ENCODE measurements around the gene TPM1. TPM values are rescaled to one million over a fixed set of nuclear protein-coding genes. Genes with fewer than 3 reads are reported as not detected.
A peak's percentile ranks its signal among the peaks of the same experiment; 100 is the strongest.

TPM1 gene
- total RNA-seq, 4 donors from 2014 or later, result 656 to 1,383 (median 909) TPM

GRCh38 chr15:63048115-63048775, 5.7 kb downstream of the TPM1 start:
- in situ Hi-C loops (cut with MboI; ENCODE audit: low sequenced_read_pairs in 4 of 4) (no loop called here), intact Hi-C loops (cut with DNase I; ENCODE audit: low total_unique reads) (loop anchor here (1.0 to 10.0 kb wide), 6 partner anchors 45 to 457 kb away; partner anchors contain the start of genes RAB8B, RPS27L and USP3)
- Histone ChIP-seq H3K4me1 (peaks cover 70 to 74% of the 10 kb centered on the region in 2 donors), H3K4me3 (peak overlapping the region; percentile 72 to 94 (median 80)), H3K9me3 (no peaks in the 10 kb centered on the region), H3K27me3 (peaks cover 0 to 19% (median 0%) of the 10 kb centered on the region in 3 donors), H3K27ac (peak overlapping the region; percentile 86 to 96 (median 91)), H3K36me3 (no peaks in the 10 kb centered on the region)
- peak; percentile 75 to 78 for ATAC-seq
- DNase-seq, result peak; percentile 78 to 86
- TF ChIP-seq POLR2A (IDR thresholded peaks at IDR 0.05) (peak; percentile 61 to 74), CTCF (IDR thresholded peaks at IDR 0.05 in 4 of 5, conservative IDR thresholded peaks at IDR 0.05 in 1 of 5) (peak; percentile 97 to 99 (median 98))

GRCh38 chr15:63048776-63049665, 6.5 kb downstream of the TPM1 start:
- Histone ChIP-seq H3K36me3 (no peaks in the 10 kb centered on the region), H3K9me3 (no peaks in the 10 kb centered on the region), H3K4me1 (peaks cover 70 to 71% of the 10 kb centered on the region in 2 donors), H3K27me3 (peaks cover 0 to 13% (median 0%) of the 10 kb centered on the region in 3 donors), H3K4me3 (peak overlapping the region; percentile 72 to 94 (median 80)), H3K27ac (peak overlapping the region; percentile 86 to 96 (median 91))
- ATAC-seq, result peak; percentile 2 to 4
- in situ Hi-C loops (cut with MboI; ENCODE audit: low sequenced_read_pairs in 4 of 4) (no loop called here), intact Hi-C loops (cut with DNase I; ENCODE audit: low total_unique reads) (loop anchor here (1.0 to 10.0 kb wide), 6 partner anchors 44 to 456 kb away; partner anchors contain the start of genes RAB8B, RPS27L and USP3)
- peak in 1 of 2 donors; percentile 40 for DNase-seq
- TF ChIP-seq CTCF (IDR thresholded peaks at IDR 0.05 in 4 of 5, conservative IDR thresholded peaks at IDR 0.05 in 1 of 5), result no peak
- no peak for TF ChIP-seq POLR2A (IDR thresholded peaks at IDR 0.05)

GRCh38 chr15:63049783-63050371, 7.3 kb downstream of the TPM1 start:
- H3K4me3 ChIP-seq, result peak overlapping the region; percentile 72 to 94 (median 80)
- TF ChIP-seq POLR2A (IDR thresholded peaks at IDR 0.05) (no peak), CTCF (IDR thresholded peaks at IDR 0.05 in 4 of 5, conservative IDR thresholded peaks at IDR 0.05 in 1 of 5) (no peak)
- H3K36me3 ChIP-seq, result no peaks in the 10 kb centered on the region
- H3K4me1 ChIP-seq, result peaks cover 71 to 74% of the 10 kb centered on the region in 2 donors
- intact Hi-C loops (cut with DNase I; ENCODE audit: low total_unique reads) (loop anchor here (2.0 to 10.0 kb wide), 5 partner anchors 105 to 455 kb away; partner anchors contain the start of genes RAB8B, RPS27L and USP3), in situ Hi-C loops (cut with MboI; ENCODE audit: low sequenced_read_pairs in 4 of 4) (loop anchor here in 1 of 4 donors (5.0 kb wide), 1 partner anchor 37 kb away; no protein-coding TSS in a partner anchor)
- H3K27ac ChIP-seq, result peak overlapping the region; percentile 86 to 96 (median 91)
- H3K9me3 ChIP-seq, result no peaks in the 10 kb centered on the region
- ATAC-seq (no peak), DNase-seq (no peak)
- H3K27me3 ChIP-seq, result peaks cover 0 to 7% (median 0%) of the 10 kb centered on the region in 3 donors

- H3K9me3 ChIP-seq, result no peaks in the 10 kb centered on the region
- H3K27me3 ChIP-seq, result no peaks in the 10 kb centered on the region
- in situ Hi-C loops (cut with MboI; ENCODE audit: low sequenced_read_pairs in 4 of 4), result loop anchor here in 1 of 4 donors (5.0 kb wide), 1 partner anchor 37 kb away; no protein-coding TSS in a partner anchor
- no peak for TF ChIP-seq CTCF (IDR thresholded peaks at IDR 0.05 in 4 of 5, conservative IDR thresholded peaks at IDR 0.05 in 1 of 5)
- no peak for TF ChIP-seq POLR2A (IDR thresholded peaks at IDR 0.05)
- H3K27ac ChIP-seq, result peak overlapping the region; percentile 86 to 96 (median 91)
- ATAC-seq, result no peak
- H3K4me3 ChIP-seq, result peak overlapping the region; percentile 72 to 94 (median 80)
- no peak for DNase-seq
- peaks cover 72 to 74% of the 10 kb centered on the region in 2 donors for H3K4me1 ChIP-seq
- no peaks in the 10 kb centered on the region for H3K36me3 ChIP-seq
- intact Hi-C loops (cut with DNase I; ENCODE audit: low total_unique reads), result no loop called here
These were observed 8.2 kb downstream of the TPM1 start for GRCh38 chr15:63050731-63051155.

Data from gastrocnemius medialis (tissue), 4 donors.